Sigmoid colon (tissue), 4 donors: ENCODE results near the gene RAD51AP2.

ENCODE experiments used
- CTCF ChIP-seq, 4 experiments: fragments of 450-650 bp in 3 of 4; fragments of 200-600 bp in 1 of 4; IDR thresholded peaks; one replicate each; pipeline ENCODE4 v1.5.1; 2016 to 2019; ENCODE audit warnings: antibody characterized with exemption in 4 of 4, mild to moderate bottlenecking in 3 of 4, moderate library complexity in 2 of 4
- POLR2AphosphoS5 ChIP-seq, 4 donors: sonication (generic); formaldehyde crosslinking; IDR thresholded peaks; one replicate each; pipeline ENCODE4 v1.6.1; 2017; ENCODE audit warnings: antibody characterized with exemption in 4 of 4

GRCh38 chr2:17540813-17541530 lies 22.7 kb upstream of the RAD51AP2 start:
- TF ChIP-seq CTCF (IDR thresholded peaks at IDR 0.05): no peak
- no peak for TF ChIP-seq POLR2AphosphoS5 (IDR thresholded peaks at IDR 0.05)
